Astrocyte (in vitro differentiated cells and primary cell): ENCODE measurements around the gene PRR29.

ENCODE experiments used
- CTCF ChIP-seq: IDR thresholded peaks from 2 replicates; pipeline ENCODE4 v1.5.1; 2011; ENCODE audit warnings: low read depth, mild to moderate bottlenecking, inconsistent platforms, low read length, moderate library complexity; ENCODE audit not compliant: insufficient read depth
- EZH2 ChIP-seq: IDR thresholded peaks from 2 replicates; pipeline ENCODE4 v1.6.1; 2012; ENCODE audit warnings: mild to moderate bottlenecking, low read length, inconsistent platforms; ENCODE audit not compliant: insufficient read depth

- TF ChIP-seq CTCF, result no peak
- TF ChIP-seq EZH2, result no peak
Measured at GRCh38 chr17:64037180-64037579, 39.0 kb downstream of the PRR29 start.
